GM18511 (cell line): Measurements from ENCODE around the gene HPS6.
"Not testable (repeated sequence)": the region's sequence is repeated elsewhere in the genome, so short reads cannot be mapped to it uniquely, and the experiment has no call there.

Source experiments
- ATAC-seq: cut with Tn5 transposase; IDR thresholded peaks from one replicate; pipeline ENCODE4 v1.9.1; 2021; ENCODE audit warnings: mild to moderate bottlenecking, moderate library complexity; ENCODE audit not compliant: unreplicated experiment

The HPS6 gene

GRCh38 chr10:102064868-102065560, at the start of gene HPS6:
TSS of gene HPS6 (plus strand) at chr10:102065349. CDS start at chr10:102065475, 126 bp downstream.
- peak; percentile 93 for ATAC-seq

GRCh38 chr10:102016416-102016815, 48.7 kb upstream of the HPS6 start:
- ATAC-seq = no peak

- ATAC-seq = no peak
Observed at GRCh38 chr10:102017295-102017694, 47.9 kb upstream of the HPS6 start.

- ATAC-seq = no peak
Observed at GRCh38 chr10:102020938-102021337, 44.2 kb upstream of the HPS6 start.

DNA sequence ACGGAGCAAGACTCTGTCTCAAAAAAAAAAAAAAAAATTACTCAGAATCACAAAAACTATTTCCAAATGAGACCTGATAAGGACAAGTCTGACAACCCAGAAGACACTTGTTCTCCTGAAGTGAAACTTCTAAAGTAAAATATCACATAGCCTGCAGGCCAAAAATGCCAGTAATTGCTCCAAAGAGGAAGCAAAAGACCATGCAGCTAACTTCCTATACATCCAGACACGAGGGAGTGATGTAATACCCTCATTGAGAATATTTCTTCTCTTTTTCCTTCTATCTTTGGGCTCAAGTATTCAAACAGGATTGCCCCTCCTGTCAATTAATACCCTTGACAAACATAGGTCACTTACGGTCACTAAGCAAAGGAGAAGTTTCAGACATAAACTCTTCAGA, 40.4 kb upstream of the HPS6 start:
- no peak for ATAC-seq

- ATAC-seq = no peak
Observed at GRCh38 chr10:102027261-102027660, 37.9 kb upstream of the HPS6 start.

DNA sequence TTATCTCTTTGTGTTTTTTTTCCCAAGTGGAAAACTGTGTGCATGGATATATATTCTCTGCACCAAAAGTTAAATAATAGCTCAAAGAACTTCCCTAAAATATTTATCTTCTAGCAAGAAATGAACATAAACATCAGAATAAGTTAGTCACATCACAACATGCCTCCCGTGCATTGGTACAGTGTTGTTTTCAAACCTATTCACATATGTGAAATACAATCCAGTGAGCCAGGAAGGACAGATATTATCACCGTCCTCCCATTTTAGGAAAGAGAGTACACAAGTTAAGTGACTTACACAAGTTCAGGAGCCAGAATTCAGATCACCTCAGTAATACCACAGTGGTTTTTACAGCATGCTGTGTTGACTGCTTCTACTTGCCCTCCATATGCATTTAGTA, 31.4 kb upstream of the HPS6 start:
- no peak for ATAC-seq

DNA sequence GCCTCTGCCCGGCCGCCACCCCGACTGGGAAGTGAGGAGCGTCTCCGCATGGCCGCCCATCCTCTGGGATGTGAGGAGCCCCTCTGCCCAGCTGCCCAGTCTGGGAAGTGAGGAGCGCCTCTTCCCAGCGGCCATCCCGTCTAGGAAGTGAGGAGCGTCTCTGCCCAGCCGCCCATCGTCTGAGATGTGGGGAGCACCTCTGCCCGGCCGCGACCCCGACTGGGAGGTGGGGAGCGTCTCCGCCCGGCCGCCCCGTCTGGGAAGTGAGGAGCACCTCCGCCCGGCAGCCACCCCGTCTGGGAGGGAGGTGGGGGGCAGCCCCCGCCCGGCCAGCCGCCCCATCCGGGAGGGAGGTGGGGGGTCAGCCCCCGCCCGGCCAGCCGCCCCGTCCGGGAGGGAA, 29.3 kb upstream of the HPS6 start:
- ATAC-seq = not testable (repeated sequence)

- ATAC-seq = no peak
Observed at GRCh38 chr10:102038410-102038809, 26.7 kb upstream of the HPS6 start.

GRCh38 chr10:102040305-102041050, 24.7 kb upstream of the HPS6 start:
- ATAC-seq = no peak

GRCh38 chr10:102045292-102045691, 19.9 kb upstream of the HPS6 start:
- ATAC-seq = no peak

DNA sequence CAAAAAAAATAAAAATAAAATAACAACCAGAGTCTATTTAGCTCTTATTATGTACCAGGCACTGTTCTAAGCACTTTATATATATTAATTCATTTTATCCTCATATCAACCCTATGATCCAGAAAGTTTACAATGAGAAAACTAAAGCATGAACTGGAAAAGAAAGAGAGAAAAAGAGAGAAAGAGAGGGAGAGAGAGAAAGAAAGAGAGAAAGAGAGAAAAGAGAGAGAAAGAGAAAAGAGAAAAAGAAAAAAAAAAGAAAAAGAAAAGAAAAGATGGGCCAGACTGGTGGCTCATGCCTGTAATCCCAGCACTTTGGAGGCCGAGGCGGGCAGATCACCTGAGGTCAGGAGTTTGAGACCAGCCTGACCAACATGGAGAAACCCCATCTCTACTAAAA, 19.1 kb upstream of the HPS6 start:
- no peak for ATAC-seq

GRCh38 chr10:102054881-102055646, 10.1 kb upstream of the HPS6 start:
- ATAC-seq = not testable (repeated sequence)

GRCh38 chr10:102055647-102056419, 9.3 kb upstream of the HPS6 start, which contains the start of gene ARMH3:
TSS of gene ARMH3 (minus strand) at chr10:102056173. CDS start at chr10:102040114, 16,059 bp downstream.
- peak; percentile 96 for ATAC-seq

DNA sequence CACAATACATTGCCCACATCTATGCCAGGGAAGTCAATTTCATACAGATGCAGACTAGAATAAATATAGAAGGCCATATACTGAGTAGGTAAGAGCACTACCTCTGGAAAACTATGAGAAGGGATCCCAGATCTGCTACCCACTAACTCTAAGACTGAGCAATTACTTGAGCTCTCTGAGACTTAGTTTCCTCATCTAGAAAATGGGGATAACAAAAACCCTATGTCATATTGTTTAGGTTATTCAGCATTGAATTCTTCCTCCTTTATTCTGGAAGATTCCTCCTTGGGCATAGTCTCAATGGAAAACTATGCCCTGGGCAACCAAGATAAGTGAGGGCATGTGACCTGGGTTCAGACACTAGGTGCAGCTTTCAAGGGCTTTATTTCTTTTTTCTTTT, 5.2 kb upstream of the HPS6 start:
- no peak for ATAC-seq

DNA sequence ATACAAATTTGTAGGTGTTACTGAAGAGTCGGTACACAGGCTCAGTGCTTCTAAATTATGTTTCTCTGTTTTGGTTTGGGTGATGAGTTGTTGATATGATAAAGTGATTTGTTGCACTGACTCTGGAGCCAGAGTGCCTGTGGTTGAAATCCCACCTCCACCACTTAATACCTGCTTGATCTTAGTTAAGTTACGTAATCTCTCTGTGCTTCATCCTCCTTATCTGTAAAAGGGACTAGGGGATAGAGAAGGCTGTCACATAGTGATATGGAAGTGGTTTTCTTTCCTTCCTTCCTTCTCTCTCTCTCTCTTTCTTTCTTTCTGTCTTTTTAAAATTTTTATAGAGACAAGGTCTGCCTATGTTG, 664 bp upstream of the HPS6 start:
- ATAC-seq = no peak

GRCh38 chr10:102065561-102066398, 631 bp downstream of the HPS6 start:
- peak; percentile 29 for ATAC-seq

DNA sequence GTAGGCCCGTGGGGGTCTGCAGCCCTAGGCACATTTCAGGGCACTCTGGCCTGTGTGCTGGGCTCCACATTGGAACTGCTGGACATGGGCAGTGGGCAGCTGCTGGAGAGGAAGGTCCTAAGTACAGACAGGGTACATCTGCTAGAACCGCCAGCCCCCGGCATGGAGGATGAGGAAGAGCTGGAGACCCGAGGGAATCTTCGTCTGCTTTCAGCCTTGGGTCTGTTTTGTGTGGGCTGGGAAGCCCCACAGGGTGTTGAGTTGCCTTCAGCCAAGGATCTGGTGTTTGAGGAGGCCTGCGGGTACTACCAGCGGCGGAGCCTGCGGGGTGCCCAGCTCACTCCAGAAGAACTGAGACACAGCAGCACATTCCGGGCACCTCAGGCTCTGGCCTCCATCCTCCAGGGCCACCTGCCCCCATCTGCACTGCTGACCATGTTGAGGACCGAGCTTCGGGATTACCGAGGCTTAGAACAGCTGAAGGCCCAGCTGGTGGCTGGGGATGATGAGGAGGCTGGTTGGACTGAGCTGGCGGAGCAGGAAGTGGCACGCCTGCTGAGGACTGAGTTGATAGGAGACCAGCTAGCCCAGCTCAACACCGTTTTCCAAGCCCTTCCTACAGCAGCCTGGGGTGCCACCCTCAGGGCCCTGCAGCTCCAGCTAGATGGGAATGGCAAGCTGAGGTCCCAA, 1.4 kb downstream of the HPS6 start:
- ATAC-seq = no peak
